Ishikawa (cell line): ENCODE results near the gene DPYSL4.

Experiments used
- CEBPB ChIP-seq: IDR thresholded peaks from 2 replicates; pipeline ENCODE4 v1.6.1; 2012
- CREB1 ChIP-seq: IDR thresholded peaks from 2 replicates; pipeline ENCODE4 v1.6.1; 2012; ENCODE audit warnings: low read depth
- EGR1 ChIP-seq: IDR thresholded peaks from 2 replicates; pipeline ENCODE4 v1.6.1; 2012
- EP300 ChIP-seq: IDR thresholded peaks from 2 replicates; pipeline ENCODE4 v1.6.1; 2012; ENCODE audit warnings: borderline replicate concordance
- FOXM1 ChIP-seq: IDR thresholded peaks from 2 replicates; pipeline ENCODE4 v1.6.1; 2012; ENCODE audit warnings: low read depth, borderline replicate concordance
- NFIC ChIP-seq: IDR thresholded peaks from 2 replicates; pipeline ENCODE4 v1.6.1; 2012
- RAD21 ChIP-seq: IDR thresholded peaks from 2 replicates; pipeline ENCODE4 v1.6.1; 2012; ENCODE audit warnings: low read depth
- REST ChIP-seq: IDR thresholded peaks from 2 replicates; pipeline ENCODE4 v1.6.1; 2012; ENCODE audit warnings: low read depth, mild to moderate bottlenecking
- TAF1 ChIP-seq: IDR thresholded peaks from 2 replicates; pipeline ENCODE4 v1.6.1; 2012; ENCODE audit warnings: low read depth, mild to moderate bottlenecking
- TCF12 ChIP-seq: IDR thresholded peaks from 2 replicates; pipeline ENCODE4 v1.6.1; 2012; ENCODE audit warnings: low read depth
- TEAD4 ChIP-seq: IDR thresholded peaks from 2 replicates; pipeline ENCODE4 v1.6.1; 2012
- YY1 ChIP-seq: IDR thresholded peaks from 2 replicates; pipeline ENCODE4 v1.6.1; 2012; ENCODE audit warnings: low read depth
- ZBTB7A ChIP-seq: IDR thresholded peaks from 2 replicates; pipeline ENCODE4 v1.6.1; 2012; ENCODE audit warnings: low read depth
- TF ChIP-seq, protein P1 (sequence below): IDR thresholded peaks from 2 replicates; pipeline ENCODE4 v1.6.1; 2012
- TF ChIP-seq, protein P2 (sequence below): IDR thresholded peaks from 2 replicates; pipeline ENCODE4 v1.6.1; 2012

DPYSL4 gene

GRCh38 chr10:132156382-132156781 lies 30.4 kb upstream of the DPYSL4 start:
- TF ChIP-seq, protein P1, sequence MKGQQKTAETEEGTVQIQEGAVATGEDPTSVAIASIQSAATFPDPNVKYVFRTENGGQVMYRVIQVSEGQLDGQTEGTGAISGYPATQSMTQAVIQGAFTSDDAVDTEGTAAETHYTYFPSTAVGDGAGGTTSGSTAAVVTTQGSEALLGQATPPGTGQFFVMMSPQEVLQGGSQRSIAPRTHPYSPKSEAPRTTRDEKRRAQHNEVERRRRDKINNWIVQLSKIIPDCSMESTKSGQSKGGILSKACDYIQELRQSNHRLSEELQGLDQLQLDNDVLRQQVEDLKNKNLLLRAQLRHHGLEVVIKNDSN: no peak
- no peak for TF ChIP-seq ZBTB7A
- no peak for TF ChIP-seq FOXM1
- no peak for TF ChIP-seq NFIC
- TF ChIP-seq TAF1: no peak
- no peak for TF ChIP-seq CREB1
- TF ChIP-seq CEBPB: no peak
- TF ChIP-seq TEAD4: no peak
- TF ChIP-seq EP300: no peak
- TF ChIP-seq TCF12: no peak
- TF ChIP-seq REST: no peak

- TF ChIP-seq RAD21: no peak
Observed at GRCh38 chr10:132157101-132157500, 29.6 kb upstream of the DPYSL4 start.

DNA sequence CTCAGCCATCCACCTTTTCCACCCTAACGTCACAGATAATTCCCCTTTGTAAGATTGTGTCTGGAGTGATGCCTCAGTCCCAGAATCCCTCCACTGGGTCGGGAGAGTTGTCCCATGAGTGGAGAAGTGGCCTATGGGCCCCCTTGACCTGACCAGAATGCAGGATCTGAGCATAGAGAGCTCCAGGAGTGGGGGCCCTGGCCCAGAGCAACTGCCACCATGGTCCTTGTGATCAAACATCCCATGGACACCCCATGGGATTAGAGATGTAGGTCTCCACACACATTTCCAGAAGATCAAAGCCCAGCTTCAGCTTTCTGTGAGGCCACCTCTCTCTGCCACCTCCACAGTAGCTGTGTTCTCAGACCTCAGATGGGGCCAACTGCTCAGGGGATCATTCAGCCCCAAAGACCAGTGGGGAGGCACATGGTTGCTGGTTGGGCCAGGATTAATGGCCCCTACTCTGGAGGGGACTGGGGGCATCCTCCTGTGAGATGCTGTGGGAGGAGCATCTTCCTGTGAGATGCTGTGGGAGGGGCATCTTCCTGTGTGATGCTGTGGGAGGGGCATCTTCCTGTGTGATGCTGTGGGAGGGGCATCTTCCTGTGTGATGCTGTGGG lies 28.5 kb upstream of the DPYSL4 start:
- TF ChIP-seq FOXM1 (no peak), EGR1 (no peak), TEAD4 (no peak), CREB1 (no peak), TCF12 (no peak), EP300 (no peak), NFIC (no peak), ZBTB7A (no peak)

DNA sequence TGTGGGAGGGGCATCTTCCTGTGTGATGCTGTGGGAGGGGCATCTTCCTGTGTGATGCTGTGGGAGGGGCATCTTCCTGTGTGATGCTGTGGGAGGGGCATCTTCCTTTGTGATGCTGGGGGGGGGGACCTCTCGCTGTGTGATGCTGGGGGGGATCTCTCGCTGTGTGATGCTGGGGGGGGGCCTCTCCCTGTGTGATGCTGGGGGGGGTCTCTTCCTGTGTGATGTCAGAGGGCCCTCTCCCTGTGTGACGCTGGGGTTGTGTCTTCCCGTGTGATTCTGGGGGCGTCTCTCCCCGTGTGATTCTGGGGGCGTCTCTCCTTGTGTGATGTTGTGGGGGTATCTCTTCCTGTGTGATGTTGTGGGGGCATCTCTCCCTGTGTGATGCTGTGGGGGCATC lies 27.9 kb upstream of the DPYSL4 start:
- no peak for TF ChIP-seq EGR1
- no peak for TF ChIP-seq CREB1
- TF ChIP-seq TAF1: no peak
- TF ChIP-seq FOXM1: no peak
- TF ChIP-seq, protein P2, sequence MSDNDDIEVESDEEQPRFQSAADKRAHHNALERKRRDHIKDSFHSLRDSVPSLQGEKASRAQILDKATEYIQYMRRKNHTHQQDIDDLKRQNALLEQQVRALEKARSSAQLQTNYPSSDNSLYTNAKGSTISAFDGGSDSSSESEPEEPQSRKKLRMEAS: no peak
- TF ChIP-seq ZBTB7A: no peak
- TF ChIP-seq NFIC: no peak
- no peak for TF ChIP-seq REST
- no peak for TF ChIP-seq EP300
- TF ChIP-seq TCF12: no peak
- no peak for TF ChIP-seq TEAD4
- no peak for TF ChIP-seq CEBPB
- TF ChIP-seq, protein P1: no peak
- no peak for TF ChIP-seq RAD21
- TF ChIP-seq YY1: no peak

GRCh38 chr10:132162021-132162531 lies 24.7 kb upstream of the DPYSL4 start:
- TF ChIP-seq REST (no peak), TAF1 (no peak), RAD21 (no peak), CEBPB (no peak), EGR1 (no peak), EP300 (no peak), TEAD4 (no peak), FOXM1 (no peak), YY1 (no peak), NFIC (no peak), ZBTB7A (no peak), CREB1 (no peak), TCF12 (no peak)
- TF ChIP-seq, protein P2: no peak
- TF ChIP-seq, protein P1: no peak
